ENCODE measurements around the gene SPTBN1. TPM values are rescaled to one million over a fixed set of nuclear protein-coding genes. Genes with fewer than 3 reads are reported as not detected.

The SPTBN1 gene
- total and polyA plus RNA-seq, 9 of the 15 experiments (the other 6 are each of a cell fraction or from before 2014, with no cell fraction given) = 8.9 to 66.8 (median 31.4) TPM

DNA sequence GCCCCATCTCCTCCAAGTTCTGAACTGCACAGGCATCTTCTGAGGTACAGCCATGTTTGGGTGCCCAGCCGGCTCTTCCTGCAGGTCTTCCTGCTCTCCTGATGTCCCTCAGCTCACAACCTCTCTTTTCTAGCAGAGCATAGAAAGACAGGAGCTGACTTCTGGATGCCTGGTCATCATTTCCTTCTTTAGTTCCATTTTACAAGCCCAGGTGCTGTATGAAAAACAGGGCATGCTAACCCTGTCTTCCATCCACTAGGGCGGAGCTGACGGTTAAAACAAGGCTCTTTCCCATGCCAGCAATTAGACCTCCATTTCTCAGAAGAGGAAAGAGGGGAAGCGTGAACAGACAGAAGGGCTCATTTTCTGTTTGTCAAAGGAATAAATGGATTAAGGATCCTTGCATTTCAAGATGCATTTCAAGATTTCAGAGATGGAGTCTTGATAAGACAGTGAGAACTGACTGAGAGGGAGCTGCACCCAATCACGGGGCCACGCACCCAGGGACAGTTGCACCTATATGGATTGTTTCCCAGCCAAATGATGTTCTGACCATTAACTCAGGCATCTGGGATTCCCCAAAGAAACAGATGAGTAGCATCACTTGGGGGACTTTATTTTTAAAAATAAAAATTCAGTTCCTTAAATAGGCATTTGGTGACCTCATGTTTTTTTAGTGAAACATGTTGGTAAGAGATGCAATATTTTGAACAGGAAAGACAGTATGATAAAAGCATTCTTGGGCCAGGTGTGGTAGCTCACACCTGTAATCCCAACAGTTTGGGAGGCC is 221.5 kb downstream of the SPTBN1 start:
- TF ChIP-seq HDAC8 (tag; IDR thresholded peaks at IDR 0.05) = no peak
- TF ChIP-seq, protein P1, sequence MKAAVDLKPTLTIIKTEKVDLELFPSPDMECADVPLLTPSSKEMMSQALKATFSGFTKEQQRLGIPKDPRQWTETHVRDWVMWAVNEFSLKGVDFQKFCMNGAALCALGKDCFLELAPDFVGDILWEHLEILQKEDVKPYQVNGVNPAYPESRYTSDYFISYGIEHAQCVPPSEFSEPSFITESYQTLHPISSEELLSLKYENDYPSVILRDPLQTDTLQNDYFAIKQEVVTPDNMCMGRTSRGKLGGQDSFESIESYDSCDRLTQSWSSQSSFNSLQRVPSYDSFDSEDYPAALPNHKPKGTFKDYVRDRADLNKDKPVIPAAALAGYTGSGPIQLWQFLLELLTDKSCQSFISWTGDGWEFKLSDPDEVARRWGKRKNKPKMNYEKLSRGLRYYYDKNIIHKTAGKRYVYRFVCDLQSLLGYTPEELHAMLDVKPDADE (conservative IDR thresholded peaks at IDR 0.05; ENCODE audit: control insufficient read depth, low read depth, low read length) = no peak
- no peak for TF ChIP-seq ZNF444 (CRISPR knock-in tag; IDR thresholded peaks at IDR 0.05)
- TF ChIP-seq ZNF77 (CRISPR knock-in tag; IDR thresholded peaks at IDR 0.05) = no peak
- TF ChIP-seq ZFPM2 (CRISPR knock-in tag; IDR thresholded peaks at IDR 0.05) = no peak
- TF ChIP-seq TAF7 (tag; IDR thresholded peaks at IDR 0.05) = no peak
- Histone ChIP-seq H3K9ac (ENCODE audit: insufficient read depth in 1 of 2, low read depth in 2 of 2, low read length in 2 of 2) (no peak overlapping the region), H3K36me3 (ENCODE audit: control insufficient read depth, insufficient read depth, low read length) (no peaks in the 10 kb centered on the region), H3K27me3 (ENCODE audit: control insufficient read depth in 2 of 2, insufficient read depth in 2 of 2, low read length in 2 of 2) (peaks cover 17 to 66% of the 10 kb centered on the region in 2 experiments), H3K4me3 (no peak overlapping the region), H3K27ac (ENCODE audit: extremely low read depth, low read depth, low read length) (no peak overlapping the region), H3K4me1 (replicated peaks in 1 of 2; ENCODE audit: control insufficient read depth in 2 of 2, insufficient read depth in 2 of 2, low read length in 2 of 2) (peaks cover 0 to 4% of the 10 kb centered on the region in 2 experiments; a peak in 1 of 5 replicates), H2AFZ (ENCODE audit: low read depth, low read length) (no peak overlapping the region), H3K79me2 (ENCODE audit: control insufficient read depth, insufficient read depth, low read length) (no peaks in the 10 kb centered on the region), H3K9me1 (ENCODE audit: control insufficient read depth, insufficient read depth, low read length) (no peaks in the 10 kb centered on the region), H3K4me2 (ENCODE audit: insufficient read depth, low read length) (no peak overlapping the region), H4K20me1 (replicated peaks; ENCODE audit: control insufficient read depth, insufficient read depth, low read length) (no peaks in the 10 kb centered on the region), H3K9me3 (replicated peaks; ENCODE audit: control insufficient read depth, insufficient read depth, low read depth, low read length) (no peaks in the 10 kb centered on the region)
- WGBS (ENCODE audit: insufficient coverage, low coverage, missing lambda C conversion rate) = under 1% methylated on average over 6 of the region's 6 CpGs
- intact Hi-C loops (cut with micrococcal nuclease) (no loop called here), in situ Hi-C loops (cut with MboI) (no loop called here)
- no peak for FAIRE-seq
- CTCF ChIA-PET (ENCODE audit: low intra/inter-chr PET ratio) = no interaction called here
- no peak for DNase-seq (ENCODE audit: extremely low read depth in 1 of 4, low spot score in 3 of 4)
- no peak for ATAC-seq
- POLR2A ChIA-PET = interaction anchor here (2.9 kb wide), 1 partner anchor 13 kb away, joined by 20 read pairs; no protein-coding TSS in a partner anchor
- BruUV-seq (replicated peaks) = no TSS peak

Data from K562 (cell line).